Endothelial cell of umbilical vein (primary cell): ENCODE data around the gene TRMT44. TPM values are rescaled to one million over a fixed set of nuclear protein-coding genes. Genes with fewer than 3 reads are reported as not detected.

Experiments used
- BruUV-seq: library from RNA; stranded (reverse); fragments of 400-500 nt; replicated peaks from 2 replicates; lab custom pipeline; 2021; lab: Mats Ljungman, UMichigan
- CTCF ChIA-PET: fragments of 300-600, 350-600 bp; sonication (Branson Sonifier 250); formaldehyde crosslinking; loops from one replicate; lab custom pipeline; 2021; ENCODE audit warnings: antibody characterized with exemption, inconsistent platforms; lab: Charles Lee
- POLR2A ChIA-PET: fragments of 300-600, 350-600 bp; sonication (Branson Sonifier 250); formaldehyde crosslinking; loops from one replicate; lab custom pipeline; 2021; ENCODE audit warnings: antibody characterized with exemption, inconsistent platforms; lab: Charles Lee
- DNase-seq: peaks from one replicate; pipeline ENCODE4 v3.0.0-alpha.2; 2011; ENCODE audit warnings: low read depth, low spot score
- FAIRE-seq: peaks from 2 replicates; lab custom pipeline; 2011; peaks lifted over from hg19 to GRCh38; lab: Jason Lieb, UNC
- H2AFZ ChIP-seq: 2 replicates; pipeline ENCODE4 v1.6.0; 2012; ENCODE audit warnings: low read depth, low read length, control low read depth, inconsistent platforms
- H3K27ac ChIP-seq: 2 replicates; pipeline ENCODE4 v1.5.1; 2011; ENCODE audit warnings: low read depth, mild to moderate bottlenecking, control low read depth, low read length, moderate library complexity; ENCODE audit not compliant: insufficient read depth
- H3K27me3 ChIP-seq, 2 experiments: 2 replicates each; pipeline versions ENCODE4 v1.6.0 to v1.6.1; 2011; ENCODE audit warnings: low read length in 2 of 2, mixed read lengths in 1 of 2; ENCODE audit not compliant: control insufficient read depth in 2 of 2, insufficient read depth in 2 of 2
- H3K36me3 ChIP-seq, 2 experiments: 2 replicates in 1 of 2; 3 replicates in 1 of 2; pipeline ENCODE4 v1.5.1; 2011; ENCODE audit warnings: low read length in 2 of 2, mild to moderate bottlenecking in 1 of 2, moderate library complexity in 1 of 2; ENCODE audit not compliant: control insufficient read depth in 2 of 2, insufficient read depth in 2 of 2; ENCODE audit errors: extremely low read depth in 1 of 2
- H3K4me1 ChIP-seq: 3 replicates; pipeline ENCODE4 v1.5.1; 2011; ENCODE audit warnings: mild to moderate bottlenecking, low read length; ENCODE audit not compliant: control insufficient read depth, insufficient read depth; ENCODE audit errors: extremely low read depth
- H3K4me2 ChIP-seq: 2 replicates; pipeline ENCODE4 v1.6.1; 2011; ENCODE audit warnings: low read length, control low read depth, mixed read lengths; ENCODE audit not compliant: insufficient read depth
- H3K4me3 ChIP-seq, 3 experiments: fragments of 200-600 bp in 1 of 3; sonication (generic), shearing (Covaris generic) in 1 of 3; replicated peaks in 1 of 3; 2 replicates each; pipeline ENCODE4 v1.5.1; 2011 to 2016; ENCODE audit warnings: control low read depth in 3 of 3, low read length in 3 of 3, mild to moderate bottlenecking in 2 of 3, inconsistent platforms in 1 of 3, low read depth in 1 of 3, moderate library complexity in 1 of 3; ENCODE audit not compliant: insufficient read depth in 1 of 3
- H3K79me2 ChIP-seq: 2 replicates; pipeline ENCODE4 v1.6.0; 2012; ENCODE audit warnings: low read length, inconsistent platforms; ENCODE audit not compliant: control insufficient read depth, insufficient read depth
- H3K9ac ChIP-seq: replicated peaks from 2 replicates; pipeline ENCODE3; 2011; ENCODE audit warnings: low read length, control low read depth; ENCODE audit not compliant: insufficient read depth; ENCODE audit errors: extremely low read depth
- H3K9me1 ChIP-seq: replicated peaks from 3 replicates; pipeline ENCODE4 v1.6.0; 2011; ENCODE audit warnings: mild to moderate bottlenecking, low read length; ENCODE audit not compliant: control insufficient read depth, insufficient read depth; ENCODE audit errors: extremely low read depth
- H3K9me3 ChIP-seq: replicated peaks from 2 replicates; pipeline ENCODE4 v1.5.1; 2012; ENCODE audit warnings: low read length, inconsistent platforms; ENCODE audit not compliant: control insufficient read depth, insufficient read depth
- H4K20me1 ChIP-seq: replicated peaks from 2 replicates; pipeline ENCODE3; 2011; ENCODE audit warnings: mild to moderate bottlenecking, low read length; ENCODE audit not compliant: control insufficient read depth, insufficient read depth; ENCODE audit errors: extremely low read depth
- CTCF ChIP-seq, 2 donors: IDR thresholded peaks; 1 replicate in 1 of 2; 2 replicates in 1 of 2; pipeline ENCODE4 v1.5.1; 2011; ENCODE audit warnings: low read length in 2 of 2, mild to moderate bottlenecking in 2 of 2, moderate library complexity in 2 of 2, control low read depth in 1 of 2, inconsistent platforms in 1 of 2, low read depth in 1 of 2; ENCODE audit not compliant: insufficient read depth in 1 of 2; ENCODE audit errors: extremely low read depth in 1 of 2
- EZH2 ChIP-seq: IDR thresholded peaks from 2 replicates; pipeline ENCODE4 v1.6.1; 2012; ENCODE audit warnings: borderline replicate concordance, low read depth, mild to moderate bottlenecking, moderate library complexity, low read length, inconsistent platforms; ENCODE audit not compliant: severe bottlenecking
- FOS ChIP-seq: IDR thresholded peaks from 2 replicates; pipeline ENCODE4 v1.6.1; 2011; ENCODE audit warnings: mild to moderate bottlenecking, low read length, moderate library complexity, borderline replicate concordance; ENCODE audit not compliant: insufficient read depth
- GATA2 ChIP-seq: IDR thresholded peaks from 2 replicates; pipeline ENCODE4 v1.7.0; 2011; ENCODE audit warnings: low read depth, mild to moderate bottlenecking, moderate library complexity, mixed read lengths, low read length; ENCODE audit not compliant: insufficient read length, insufficient read depth
- JUN ChIP-seq: IDR thresholded peaks from 2 replicates; pipeline ENCODE4 v1.6.1; 2011; ENCODE audit warnings: borderline replicate concordance, low read depth; ENCODE audit not compliant: insufficient read length, insufficient read depth
- MYC ChIP-seq: IDR thresholded peaks from one replicate; pipeline ENCODE4 v1.6.1; 2011; ENCODE audit warnings: mild to moderate bottlenecking, low read depth, low read length
- POLR2A ChIP-seq: IDR thresholded peaks from 2 replicates; pipeline ENCODE4 v1.6.1; 2012; ENCODE audit warnings: low read depth, mild to moderate bottlenecking, control low read depth, low read length
- POLR2AphosphoS5 ChIP-seq: IDR thresholded peaks from 2 replicates; pipeline ENCODE4 v1.6.1; 2012; ENCODE audit warnings: low read depth, mild to moderate bottlenecking, control low read depth, low read length, moderate library complexity; ENCODE audit not compliant: insufficient read depth
- dilution Hi-C: fragments of 300-500 bp; cut with MboI; formaldehyde crosslinking; loops from one replicate; pipeline ENCODE4 v1.15.0; 2019; ENCODE audit warnings: low sequenced_read_pairs; ENCODE audit not compliant: extremely low pct_ligation_motif_present
- intact Hi-C: fragments of 100-400 bp; cut with micrococcal nuclease; formaldehyde crosslinking; loops from one replicate; pipeline ENCODE4 v1.10.0; 2022
- polyA plus RNA-seq, 4 experiments: library from polyadenylated mRNA; depleted of rRNA in 3 of 4; stranded (reverse) in 3 of 4; unstranded in 1 of 4; fragments of >200 nt; gene quantifications; 2 replicates each; pipeline versions ENCODE4 v1.2.1 to v1.2.3, GENCODE V29; 2011 to 2012; ENCODE audit warnings: missing spikeins in 1 of 4
- total RNA-seq: library from RNA; stranded (reverse); gene quantifications from 2 replicates; pipeline ENCODE4 v1.2.3, GENCODE V29; 2021
- TF ChIP-seq, protein P1 (sequence below): IDR thresholded peaks from 2 replicates; pipeline ENCODE4 v1.6.1; 2011; ENCODE audit not compliant: insufficient read depth, insufficient read length

Gene TRMT44
- total and polyA plus RNA-seq, 2 donors (not counting 3 experiments of a cell fraction or from before 2014, with no cell fraction given), result 10.4 to 17.3 TPM

GRCh38 chr4:8446122-8446521 lies 5.5 kb downstream of the TRMT44 start:
- DNase-seq (no peak), FAIRE-seq (no peak)
- peaks cover 13% of the 10 kb centered on the region for H3K4me1 ChIP-seq
- no peak overlapping the region for H2AFZ ChIP-seq
- BruUV-seq, result no TSS peak
- intact Hi-C loops (no loop called here), dilution Hi-C loops (no loop called here)
- H3K36me3 ChIP-seq, result peaks cover 7 to 8% of the 10 kb centered on the region in 2 experiments
- no peak overlapping the region for H3K4me2 ChIP-seq
- H3K27ac ChIP-seq, result no peak overlapping the region
- no peaks in the 10 kb centered on the region for H3K27me3 ChIP-seq
- H4K20me1 ChIP-seq, result no peaks in the 10 kb centered on the region
- POLR2A ChIA-PET, result no interaction called here
- H3K9me3 ChIP-seq, result no peaks in the 10 kb centered on the region
- H3K79me2 ChIP-seq, result peaks cover 48% of the 10 kb centered on the region
- H3K4me3 ChIP-seq, result no peak overlapping the region
- H3K9me1 ChIP-seq, result no peaks in the 10 kb centered on the region
- H3K9ac ChIP-seq, result no peak overlapping the region
- TF ChIP-seq, protein P1, sequence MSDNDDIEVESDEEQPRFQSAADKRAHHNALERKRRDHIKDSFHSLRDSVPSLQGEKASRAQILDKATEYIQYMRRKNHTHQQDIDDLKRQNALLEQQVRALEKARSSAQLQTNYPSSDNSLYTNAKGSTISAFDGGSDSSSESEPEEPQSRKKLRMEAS, result no peak
- TF ChIP-seq POLR2AphosphoS5, result no peak
- TF ChIP-seq MYC, result no peak
- TF ChIP-seq FOS, result no peak
- no peak for TF ChIP-seq JUN
- no peak for TF ChIP-seq POLR2A
- TF ChIP-seq EZH2, result no peak
- no peak for TF ChIP-seq GATA2
- TF ChIP-seq CTCF (IDR thresholded peaks at IDR 0.05; ENCODE audit: extremely low read depth in 1 of 2, insufficient read depth in 1 of 2, low read depth in 1 of 2, low read length in 2 of 2), result no peak
- CTCF ChIA-PET, result no interaction called here
